ENCODE measurements around the gene SFT2D3.

SFT2D3 gene

GRCh38 chr2:127660291-127660578, 41.1 kb upstream of the SFT2D3 start:
- DNase-seq (ENCODE audit: low spot score) (peak; percentile 15), ATAC-seq (ENCODE audit: low read depth) (no peak)
- no peak for TF ChIP-seq CTCF (IDR thresholded peaks at IDR 0.05; ENCODE audit: poor library complexity, severe bottlenecking)
- Histone ChIP-seq H3K4me1 (ENCODE audit: insufficient read depth, poor library complexity, severe bottlenecking) (no peaks in the 10 kb centered on the region), H3K36me3 (ENCODE audit: low read depth) (no peaks in the 10 kb centered on the region), H3K27ac (ENCODE audit: poor library complexity, severe bottlenecking) (no peak overlapping the region), H3K4me3 (ENCODE audit: severe bottlenecking) (no peak overlapping the region), H3K9me3 (ENCODE audit: severe bottlenecking) (no peaks in the 10 kb centered on the region), H3K27me3 (ENCODE audit: insufficient read depth, poor library complexity, severe bottlenecking) (peaks cover 5% of the 10 kb centered on the region)

- Histone ChIP-seq H3K27me3 (ENCODE audit: insufficient read depth, poor library complexity, severe bottlenecking) (peaks cover 5% of the 10 kb centered on the region), H3K4me1 (ENCODE audit: insufficient read depth, poor library complexity, severe bottlenecking) (no peaks in the 10 kb centered on the region), H3K9me3 (ENCODE audit: severe bottlenecking) (no peaks in the 10 kb centered on the region), H3K4me3 (ENCODE audit: severe bottlenecking) (no peak overlapping the region), H3K27ac (ENCODE audit: poor library complexity, severe bottlenecking) (no peak overlapping the region), H3K36me3 (ENCODE audit: low read depth) (no peaks in the 10 kb centered on the region)
- peak; percentile 34 for DNase-seq (ENCODE audit: low spot score)
- ATAC-seq (ENCODE audit: low read depth): no peak
- no peak for TF ChIP-seq CTCF (IDR thresholded peaks at IDR 0.05; ENCODE audit: poor library complexity, severe bottlenecking)
These were observed 40.1 kb upstream of the SFT2D3 start for GRCh38 chr2:127661072-127661649.

- Histone ChIP-seq H3K9me3 (ENCODE audit: severe bottlenecking) (no peaks in the 10 kb centered on the region), H3K36me3 (ENCODE audit: low read depth) (no peaks in the 10 kb centered on the region), H3K27me3 (ENCODE audit: insufficient read depth, poor library complexity, severe bottlenecking) (peaks cover 7% of the 10 kb centered on the region), H3K27ac (ENCODE audit: poor library complexity, severe bottlenecking) (no peak overlapping the region), H3K4me3 (ENCODE audit: severe bottlenecking) (no peak overlapping the region), H3K4me1 (ENCODE audit: insufficient read depth, poor library complexity, severe bottlenecking) (no peaks in the 10 kb centered on the region)
- TF ChIP-seq CTCF (IDR thresholded peaks at IDR 0.05; ENCODE audit: poor library complexity, severe bottlenecking): no peak
- ATAC-seq (ENCODE audit: low read depth): no peak
- peak; percentile 22 for DNase-seq (ENCODE audit: low spot score)
These were observed 39.3 kb upstream of the SFT2D3 start for GRCh38 chr2:127661949-127662510.

- no peak for TF ChIP-seq CTCF (IDR thresholded peaks at IDR 0.05; ENCODE audit: poor library complexity, severe bottlenecking)
- Histone ChIP-seq H3K4me3 (ENCODE audit: severe bottlenecking) (no peak overlapping the region), H3K27ac (ENCODE audit: poor library complexity, severe bottlenecking) (no peak overlapping the region), H3K27me3 (ENCODE audit: insufficient read depth, poor library complexity, severe bottlenecking) (peaks cover 10% of the 10 kb centered on the region), H3K4me1 (ENCODE audit: insufficient read depth, poor library complexity, severe bottlenecking) (no peaks in the 10 kb centered on the region), H3K36me3 (ENCODE audit: low read depth) (no peaks in the 10 kb centered on the region), H3K9me3 (ENCODE audit: severe bottlenecking) (no peaks in the 10 kb centered on the region)
- DNase-seq (ENCODE audit: low spot score): peak; percentile 34
- ATAC-seq (ENCODE audit: low read depth): no peak
These were observed 38.2 kb upstream of the SFT2D3 start for GRCh38 chr2:127662937-127663565.

- Histone ChIP-seq H3K4me1 (ENCODE audit: insufficient read depth, poor library complexity, severe bottlenecking) (no peaks in the 10 kb centered on the region), H3K4me3 (ENCODE audit: severe bottlenecking) (no peak overlapping the region), H3K36me3 (ENCODE audit: low read depth) (no peaks in the 10 kb centered on the region), H3K27me3 (ENCODE audit: insufficient read depth, poor library complexity, severe bottlenecking) (peaks cover 10% of the 10 kb centered on the region), H3K9me3 (ENCODE audit: severe bottlenecking) (no peaks in the 10 kb centered on the region), H3K27ac (ENCODE audit: poor library complexity, severe bottlenecking) (no peak overlapping the region)
- TF ChIP-seq CTCF (IDR thresholded peaks at IDR 0.05; ENCODE audit: poor library complexity, severe bottlenecking): no peak
- peak; percentile 29 for DNase-seq (ENCODE audit: low spot score)
- no peak for ATAC-seq (ENCODE audit: low read depth)
These were observed 37.7 kb upstream of the SFT2D3 start for GRCh38 chr2:127663566-127664064.

All from RWPE2 (cell line).